GM21529 (cell line): ENCODE results near the gene FOXL1.
"Not testable (repeated sequence)": the region's sequence is repeated elsewhere in the genome, so short reads cannot be mapped to it uniquely, and the experiment has no call there.

ENCODE experiments used
- ATAC-seq: cut with Tn5 transposase; IDR thresholded peaks from one replicate; pipeline ENCODE4 v1.9.1; 2021; ENCODE audit not compliant: unreplicated experiment

The FOXL1 gene

GRCh38 chr16:86580791-86581170 lies 2.4 kb downstream of the FOXL1 start:
- no peak for ATAC-seq

- ATAC-seq, result no peak
These were observed 3.1 kb downstream of the FOXL1 start for GRCh38 chr16:86581458-86581857.

- ATAC-seq, result no peak
These were observed 5.8 kb downstream of the FOXL1 start for GRCh38 chr16:86584071-86584685.

- ATAC-seq, result no peak
These were observed 6.7 kb downstream of the FOXL1 start for GRCh38 chr16:86584726-86585721.

- no peak for ATAC-seq
These were observed 7.7 kb downstream of the FOXL1 start for GRCh38 chr16:86585821-86586611.

GRCh38 chr16:86587487-86587886 lies 9.1 kb downstream of the FOXL1 start:
- no peak for ATAC-seq

- ATAC-seq, result not testable (repeated sequence)
These were observed 9.6 kb downstream of the FOXL1 start for GRCh38 chr16:86587955-86588354.

- ATAC-seq, result no peak
These were observed 12.3 kb downstream of the FOXL1 start for GRCh38 chr16:86590501-86591144.

- ATAC-seq, result no peak
These were observed 12.9 kb downstream of the FOXL1 start for GRCh38 chr16:86591270-86591669.

- ATAC-seq, result no peak
These were observed 15.7 kb downstream of the FOXL1 start for GRCh38 chr16:86593913-86594620.

GRCh38 chr16:86594721-86595120 lies 16.4 kb downstream of the FOXL1 start:
- no peak for ATAC-seq

- no peak for ATAC-seq
These were observed 17.7 kb downstream of the FOXL1 start for GRCh38 chr16:86595983-86596605.

GRCh38 chr16:86597126-86597879 lies 19.0 kb downstream of the FOXL1 start:
- no peak for ATAC-seq

- no peak for ATAC-seq
These were observed 19.7 kb downstream of the FOXL1 start for GRCh38 chr16:86597880-86598606.

- no peak for ATAC-seq
These were observed 20.5 kb downstream of the FOXL1 start for GRCh38 chr16:86598607-86599565.

GRCh38 chr16:86601356-86601755 lies 23.0 kb downstream of the FOXL1 start:
- no peak for ATAC-seq

- ATAC-seq, result no peak
These were observed 24.2 kb downstream of the FOXL1 start for GRCh38 chr16:86602521-86602920.
